GM23248 (cell line): ENCODE measurements around the gene PLS3. TPM values are rescaled to one million over a fixed set of nuclear protein-coding genes. Genes with fewer than 3 reads are reported as not detected.
A peak's percentile ranks its signal among the peaks of the same experiment; 100 is the strongest.

Experiments
- DNase-seq: peaks from one replicate; pipeline ENCODE4 v3.0.0-alpha.2; 2015
- H2AFZ ChIP-seq: fragments of 200-600 bp; sonication (generic); 2 replicates; pipeline ENCODE4 v1.6.1; 2016; ENCODE audit warnings: antibody characterized with exemption
- H3F3A ChIP-seq: fragments of 200-600 bp; sonication (generic); 2 replicates; pipeline ENCODE4 v1.6.1; 2016; ENCODE audit warnings: mild to moderate bottlenecking, antibody characterized with exemption, mixed run types; ENCODE audit not compliant: insufficient read depth
- H3K27ac ChIP-seq: fragments of 200-600 bp; sonication (generic); 2 replicates; pipeline ENCODE4 v1.5.1; 2016; ENCODE audit warnings: mild to moderate bottlenecking
- H3K27me3 ChIP-seq: fragments of 200-600 bp; sonication (generic); replicated peaks from 2 replicates; pipeline ENCODE4 v1.6.1; 2016; ENCODE audit warnings: mild to moderate bottlenecking; ENCODE audit not compliant: insufficient read depth
- H3K36me3 ChIP-seq: fragments of 200-600 bp; sonication (generic); 2 replicates; pipeline ENCODE4 v1.6.1; 2016; ENCODE audit warnings: low read depth, mild to moderate bottlenecking
- H3K4me1 ChIP-seq: fragments of 200-600 bp; sonication (generic); 2 replicates; pipeline ENCODE4 v1.6.1; 2016; ENCODE audit warnings: mild to moderate bottlenecking; ENCODE audit not compliant: insufficient read depth
- H3K4me2 ChIP-seq: fragments of 200-600 bp; sonication (generic); one replicate; pipeline ENCODE4 v1.6.1; 2016; ENCODE audit warnings: mild to moderate bottlenecking; ENCODE audit not compliant: unreplicated experiment
- H3K4me3 ChIP-seq: fragments of 200-600 bp; sonication (generic); 2 replicates; pipeline ENCODE4 v1.5.1; 2016; ENCODE audit warnings: mild to moderate bottlenecking
- H3K79me2 ChIP-seq: fragments of 200-600 bp; sonication (generic); 2 replicates; pipeline ENCODE4 v1.6.1; 2016; ENCODE audit warnings: mild to moderate bottlenecking; ENCODE audit not compliant: insufficient read depth
- H3K9ac ChIP-seq: fragments of 200-600 bp; sonication (generic); 2 replicates; pipeline ENCODE4 v1.6.1; 2016; ENCODE audit warnings: mild to moderate bottlenecking
- H3K9me2 ChIP-seq: fragments of 200-600 bp; sonication (generic); 2 replicates; pipeline ENCODE4 v1.6.1; 2016; ENCODE audit warnings: mixed run types, mild to moderate bottlenecking, moderate library complexity; ENCODE audit not compliant: insufficient read depth
- H3K9me3 ChIP-seq: fragments of 200-600 bp; sonication (generic); one replicate; pipeline ENCODE4 v1.6.1; 2017; ENCODE audit warnings: low read depth
- H4K20me1 ChIP-seq: fragments of 200-600 bp; sonication (generic); 2 replicates; pipeline ENCODE4 v1.6.0; 2016; ENCODE audit not compliant: insufficient read depth
- EZH2 ChIP-seq: fragments of 200-600 bp; sonication (generic); IDR thresholded peaks from 2 replicates; pipeline ENCODE4 v1.6.1; 2018; ENCODE audit warnings: antibody characterized with exemption, mild to moderate bottlenecking; ENCODE audit not compliant: insufficient read depth, poor library complexity, severe bottlenecking
- EZH2phosphoT487 ChIP-seq: fragments of 200-600 bp; sonication (generic); IDR thresholded peaks from 2 replicates; pipeline ENCODE4 v1.6.1; 2018; ENCODE audit warnings: antibody characterized with exemption, moderate library complexity, mild to moderate bottlenecking, low read depth; ENCODE audit not compliant: insufficient read depth
- WGBS, 2 experiments: methylation state at CpG; one replicate each; pipeline ENCODE4 v1.1.6; 2015 to 2017; ENCODE audit warnings: low lambda C conversion rate in 2 of 2, low coverage in 1 of 2; ENCODE audit errors: missing lambda C conversion rate in 2 of 2; 5-methylcytosine and 5-hydroxymethylcytosine counted together
- in situ Hi-C: fragments of 300-500 bp; cut with MboI; formaldehyde crosslinking; loops from 2 replicates; pipeline ENCODE4 v1.15.0; 2020
- polyA plus RNA-seq: library from polyadenylated mRNA; unstranded; fragments of >200 nt; fragmentation: Nextera tagmentation; extraction: Ambion mirVana; gene quantifications from 2 replicates; pipeline ENCODE4 v1.2.1, GENCODE V29; 2016
- total RNA-seq: library from RNA; depleted of rRNA; stranded (reverse); fragments of >200 nt; shearing (Covaris generic); gene quantifications from 2 replicates; pipeline ENCODE4 v1.2.3, GENCODE V29; 2014

The PLS3 gene
- total and polyA plus RNA-seq, 2 experiments from 2014 or later: 118 to 137 TPM

DNA sequence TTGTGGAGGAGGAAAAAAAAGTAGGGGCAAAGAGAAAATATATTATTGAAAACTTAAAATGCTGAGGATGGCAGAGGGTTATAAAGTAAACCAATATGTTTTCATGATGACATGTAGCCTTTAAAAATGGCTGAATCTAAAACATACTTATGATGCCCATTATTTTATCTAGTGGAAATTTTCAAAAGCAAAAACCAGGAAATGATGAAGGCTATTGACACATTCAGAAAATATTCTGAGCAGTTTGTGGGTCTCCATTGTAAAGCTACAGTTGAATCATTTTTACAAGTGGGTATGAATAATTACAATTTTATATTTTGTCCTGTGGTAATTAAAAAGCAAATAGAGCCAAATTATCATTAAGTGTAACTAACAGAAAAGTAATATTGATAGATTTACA, 10.7 kb downstream of the PLS3 start:
- peak; percentile 42 for DNase-seq
- peaks cover 8% of the 10 kb centered on the region; the same call in 1 of the 2 replicates for H3K4me1 ChIP-seq
- no peaks in the 10 kb centered on the region; the same call in 1 of the 2 replicates for H3K36me3 ChIP-seq
- H3K4me2 ChIP-seq: peak overlapping the region; percentile 28
- H3K27ac ChIP-seq: peak overlapping the region; percentile 35; the same call in 1 of the 2 replicates
- H3K79me2 ChIP-seq: peaks cover 100% of the 10 kb centered on the region
- H3K9me2 ChIP-seq: no peaks in the 10 kb centered on the region
- H3K27me3 ChIP-seq: no peaks in the 10 kb centered on the region
- H3F3A ChIP-seq: no peaks in the 10 kb centered on the region
- H3K4me3 ChIP-seq: no peak overlapping the region
- TF ChIP-seq EZH2 (no peak), EZH2phosphoT487 (no peak)
- H3K9me3 ChIP-seq: no peaks in the 10 kb centered on the region
- no peak overlapping the region for H2AFZ ChIP-seq
- no peaks in the 10 kb centered on the region for H4K20me1 ChIP-seq
- 0 out of 2 replicates have a peak overlapping the region, but pooled peaks have one; percentile 3 for H3K9ac ChIP-seq
- in situ Hi-C loops: no loop called here

DNA sequence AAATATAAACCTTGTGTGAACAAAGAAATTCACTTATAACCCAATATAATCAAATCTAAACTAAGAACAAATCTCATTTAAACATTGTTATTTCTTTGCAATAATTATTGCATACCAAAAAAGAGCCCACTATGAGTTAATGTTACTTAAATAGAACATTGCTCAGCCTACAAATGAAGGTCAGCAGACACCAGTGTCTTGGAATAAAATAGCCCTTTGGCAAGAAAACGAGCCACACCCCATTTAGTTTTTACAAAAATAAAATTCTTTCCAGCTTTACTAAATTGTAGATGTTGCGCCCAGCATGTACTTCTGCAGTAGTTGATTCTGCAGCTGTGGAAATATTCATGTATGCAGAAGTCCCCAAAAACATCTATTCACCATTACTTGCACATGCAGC, 12.2 kb downstream of the PLS3 start:
- H4K20me1 ChIP-seq: no peaks in the 10 kb centered on the region
- H3K4me1 ChIP-seq: peaks cover 8% of the 10 kb centered on the region; the same call in 1 of the 2 replicates
- no peaks in the 10 kb centered on the region for H3K9me3 ChIP-seq
- no peak for TF ChIP-seq EZH2
- no peak for TF ChIP-seq EZH2phosphoT487
- H2AFZ ChIP-seq: no peak overlapping the region
- 38 to 46% methylated on average over 2 of the region's 2 CpGs for WGBS, 2 experiments
- no peaks in the 10 kb centered on the region for H3F3A ChIP-seq
- in situ Hi-C loops: no loop called here
- H3K27me3 ChIP-seq: no peaks in the 10 kb centered on the region
- no peaks in the 10 kb centered on the region for H3K9me2 ChIP-seq
- H3K4me3 ChIP-seq: no peak overlapping the region
- no peak overlapping the region for H3K4me2 ChIP-seq
- peaks cover 100% of the 10 kb centered on the region for H3K79me2 ChIP-seq
- H3K9ac ChIP-seq: no peak overlapping the region
- no peaks in the 10 kb centered on the region; the same call in 1 of the 2 replicates for H3K36me3 ChIP-seq
- DNase-seq: peak; percentile 36
- H3K27ac ChIP-seq: 0 out of 2 replicates have a peak overlapping the region, but pooled peaks have one; percentile 1

DNA sequence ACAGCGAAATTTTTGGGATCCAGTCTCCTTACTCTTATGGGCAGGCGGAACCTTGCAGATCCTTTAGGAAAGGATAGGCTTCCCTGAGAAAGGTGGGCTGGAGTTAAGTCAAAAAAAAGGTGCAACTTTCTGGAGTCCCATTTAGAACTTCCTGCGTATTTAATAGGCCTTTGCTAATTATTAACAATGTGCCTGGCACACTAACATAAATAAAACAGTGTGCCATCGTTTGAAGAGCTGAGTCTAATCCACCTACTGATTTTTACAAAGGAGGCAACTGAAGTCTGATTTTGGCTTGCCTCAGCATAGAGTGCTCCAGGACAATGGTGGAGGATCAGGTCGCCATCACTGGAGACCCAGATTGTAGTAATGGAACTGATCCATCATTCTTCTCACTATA, 15.7 kb downstream of the PLS3 start:
- H3K9ac ChIP-seq: no peak overlapping the region
- H3K9me2 ChIP-seq: no peaks in the 10 kb centered on the region
- H3K27me3 ChIP-seq: no peaks in the 10 kb centered on the region
- H3K9me3 ChIP-seq: no peaks in the 10 kb centered on the region
- 79% methylated on average over 5 of the region's 5 CpGs for WGBS, 2 experiments
- no peaks in the 10 kb centered on the region for H4K20me1 ChIP-seq
- TF ChIP-seq EZH2 (no peak), EZH2phosphoT487 (no peak)
- H3K4me3 ChIP-seq: no peak overlapping the region
- peaks cover 13% of the 10 kb centered on the region for H3K4me1 ChIP-seq
- no peak overlapping the region for H2AFZ ChIP-seq
- no peaks in the 10 kb centered on the region; the same call in 1 of the 2 replicates for H3K36me3 ChIP-seq
- no peaks in the 10 kb centered on the region for H3F3A ChIP-seq
- no peak overlapping the region for H3K27ac ChIP-seq
- DNase-seq: no peak
- peaks cover 100% of the 10 kb centered on the region for H3K79me2 ChIP-seq
- in situ Hi-C loops: no loop called here
- H3K4me2 ChIP-seq: no peak overlapping the region

DNA sequence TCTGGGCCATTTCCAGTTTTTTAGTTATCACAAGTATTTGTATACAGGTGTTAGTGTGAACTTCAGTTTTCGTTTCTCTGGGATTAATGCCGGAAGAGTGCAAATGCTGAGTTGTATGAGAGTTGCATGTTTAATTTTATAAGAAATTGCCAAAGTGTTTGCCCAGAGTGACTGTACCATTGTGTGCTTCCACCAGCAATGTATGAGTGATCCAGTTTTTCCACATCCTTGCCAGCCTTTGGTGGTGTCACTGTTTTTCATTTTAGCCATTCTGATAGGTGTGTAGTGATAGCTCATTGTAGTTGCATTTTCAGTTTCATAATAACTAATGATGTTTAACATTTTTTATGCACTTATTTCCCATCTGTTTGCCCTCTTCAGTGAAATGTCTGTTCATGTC, 18.4 kb downstream of the PLS3 start:
- Histone ChIP-seq H3F3A (peaks cover 21% of the 10 kb centered on the region; the same call in 1 of the 2 replicates), H3K79me2 (peaks cover 100% of the 10 kb centered on the region), H3K4me1 (peaks cover 34% of the 10 kb centered on the region), H3K36me3 (no peaks in the 10 kb centered on the region; the same call in 1 of the 2 replicates), H4K20me1 (no peaks in the 10 kb centered on the region), H3K27ac (no peak overlapping the region), H3K4me3 (no peak overlapping the region), H3K9ac (no peak overlapping the region), H2AFZ (no peak overlapping the region), H3K27me3 (no peaks in the 10 kb centered on the region), H3K9me2 (no peaks in the 10 kb centered on the region), H3K4me2 (no peak overlapping the region), H3K9me3 (no peaks in the 10 kb centered on the region)
- TF ChIP-seq EZH2phosphoT487 (no peak), EZH2 (no peak)
- no peak for DNase-seq
- in situ Hi-C loops: no loop called here
- WGBS, 2 experiments: 100% methylated on average over 2 of the region's 2 CpGs
